Measurements from ENCODE around the gene RFNG.

RFNG gene

GRCh38 chr17:82014432-82014831 lies 37.2 kb downstream of the RFNG start:
- no peak for DNase-seq

- DNase-seq, result no peak
Observed at GRCh38 chr17:82013772-82014321, 37.8 kb downstream of the RFNG start.

- DNase-seq, result no peak
Observed at GRCh38 chr17:82013341-82013740, 38.3 kb downstream of the RFNG start.

- DNase-seq, result no peak
Observed at GRCh38 chr17:82012640-82013295, 38.8 kb downstream of the RFNG start.

- DNase-seq, result no peak
Observed at GRCh38 chr17:82012261-82012639, 39.4 kb downstream of the RFNG start.

GRCh38 chr17:82011617-82012187 lies 39.9 kb downstream of the RFNG start:
- no peak for DNase-seq

- DNase-seq, result no peak
Observed at GRCh38 chr17:82010575-82011525, 40.8 kb downstream of the RFNG start.

- no peak for DNase-seq
Observed at GRCh38 chr17:82009413-82009812, 42.2 kb downstream of the RFNG start.

- DNase-seq, result no peak
Observed at GRCh38 chr17:82008941-82009405, 42.6 kb downstream of the RFNG start.

GRCh38 chr17:82008258-82008940 lies 43.2 kb downstream of the RFNG start:
- DNase-seq, result peak; percentile 2

GRCh38 chr17:82007495-82008257 lies 43.9 kb downstream of the RFNG start:
- DNase-seq, result peak; percentile 12

GRCh38 chr17:82007228-82007494 lies 44.5 kb downstream of the RFNG start:
- DNase-seq, result peak; percentile 4

GRCh38 chr17:82006468-82007227 lies 45.0 kb downstream of the RFNG start:
- DNase-seq, result peak; percentile 5

GRCh38 chr17:82005701-82006348 lies 45.8 kb downstream of the RFNG start:
- DNase-seq, result no peak

GRCh38 chr17:82004517-82005455 lies 46.8 kb downstream of the RFNG start:
- DNase-seq, result peak; percentile 4

- peak; percentile 45 for DNase-seq
Observed at GRCh38 chr17:82003411-82004381, 47.9 kb downstream of the RFNG start.

- peak; percentile 27 for DNase-seq
Observed at GRCh38 chr17:82001571-82002056, 50.0 kb downstream of the RFNG start.

Measured in right kidney (tissue), 1 donor.